Small intestine (tissue), 7 donors: Measurements from ENCODE around the gene RAMP3. TPM values are rescaled to one million over a fixed set of nuclear protein-coding genes. Genes with fewer than 3 reads are reported as not detected.

Source experiments
- DNase-seq, 2 donors: peaks; one replicate each; pipeline versions ENCODE4 v3.0.0 to v3.0.0-alpha.2; 2013
- FAIRE-seq: peaks from 2 replicates; lab custom pipeline; 2012; peaks lifted over from hg19 to GRCh38; lab: Jason Lieb, UNC
- H3K27ac ChIP-seq, 3 donors: one replicate each; pipeline ENCODE4 v1.5.1; 2013; ENCODE audit warnings: low read length in 2 of 3, mild to moderate bottlenecking in 2 of 3, control low read depth in 1 of 3, inconsistent platforms in 1 of 3, low read depth in 1 of 3, moderate library complexity in 1 of 3
- H3K27me3 ChIP-seq, 3 donors: one replicate each; pipeline ENCODE4 v1.6.1; 2013; ENCODE audit warnings: low read length in 3 of 3, inconsistent platforms in 1 of 3; ENCODE audit not compliant: control insufficient read depth in 3 of 3, insufficient read depth in 3 of 3
- H3K36me3 ChIP-seq, 3 donors: one replicate each; pipeline ENCODE4 v1.6.1; 2013; ENCODE audit warnings: low read length in 3 of 3, inconsistent platforms in 1 of 3, low read depth in 1 of 3, mild to moderate bottlenecking in 1 of 3, moderate library complexity in 1 of 3; ENCODE audit not compliant: control insufficient read depth in 3 of 3, insufficient read depth in 2 of 3
- H3K4me1 ChIP-seq, 3 donors: one replicate each; pipeline ENCODE4 v1.6.1; 2013; ENCODE audit warnings: low read length in 2 of 3, inconsistent platforms in 1 of 3, low read depth in 1 of 3, mild to moderate bottlenecking in 1 of 3, moderate library complexity in 1 of 3; ENCODE audit not compliant: control insufficient read depth in 3 of 3, insufficient read depth in 2 of 3
- H3K4me3 ChIP-seq, 3 donors: one replicate each; pipeline ENCODE4 v1.5.1; 2013; ENCODE audit warnings: low read length in 3 of 3, control low read depth in 1 of 3, inconsistent platforms in 1 of 3, low read depth in 1 of 3, mild to moderate bottlenecking in 1 of 3, moderate library complexity in 1 of 3
- H3K9me3 ChIP-seq, 2 donors: one replicate each; pipeline ENCODE4 v1.6.1; 2013; ENCODE audit warnings: low read depth in 1 of 2, low read length in 1 of 2; ENCODE audit not compliant: control insufficient read depth in 2 of 2, insufficient read depth in 1 of 2
- WGBS, 3 donors: extraction: QIAGEN DNeasy Blood & Tissue Kit; methylation state at CpG; one replicate each; pipeline ENCODE4 v1.1.7; 2013; 5-methylcytosine and 5-hydroxymethylcytosine counted together
- polyA plus RNA-seq, 4 donors: library from polyadenylated mRNA; stranded (reverse) in 3 of 4; unstranded in 1 of 4; fragments of 200-250 nt in 3 of 4; fragments of 120-200 nt in 1 of 4; gene quantifications; one replicate each; pipeline versions ENCODE4 v1.2.1 to v1.2.3, GENCODE V29; 2013
- donor health status: healthy with polysubstance abuse.
- donor health status: control.
- donor health status: control.
- donor health status: Bipolar disorder and iron deficiency.
- donor health status: healthy.

Gene RAMP3
- polyA plus RNA-seq, 4 donors = 0.67 to 48.6 (median 4.1) TPM

DNA sequence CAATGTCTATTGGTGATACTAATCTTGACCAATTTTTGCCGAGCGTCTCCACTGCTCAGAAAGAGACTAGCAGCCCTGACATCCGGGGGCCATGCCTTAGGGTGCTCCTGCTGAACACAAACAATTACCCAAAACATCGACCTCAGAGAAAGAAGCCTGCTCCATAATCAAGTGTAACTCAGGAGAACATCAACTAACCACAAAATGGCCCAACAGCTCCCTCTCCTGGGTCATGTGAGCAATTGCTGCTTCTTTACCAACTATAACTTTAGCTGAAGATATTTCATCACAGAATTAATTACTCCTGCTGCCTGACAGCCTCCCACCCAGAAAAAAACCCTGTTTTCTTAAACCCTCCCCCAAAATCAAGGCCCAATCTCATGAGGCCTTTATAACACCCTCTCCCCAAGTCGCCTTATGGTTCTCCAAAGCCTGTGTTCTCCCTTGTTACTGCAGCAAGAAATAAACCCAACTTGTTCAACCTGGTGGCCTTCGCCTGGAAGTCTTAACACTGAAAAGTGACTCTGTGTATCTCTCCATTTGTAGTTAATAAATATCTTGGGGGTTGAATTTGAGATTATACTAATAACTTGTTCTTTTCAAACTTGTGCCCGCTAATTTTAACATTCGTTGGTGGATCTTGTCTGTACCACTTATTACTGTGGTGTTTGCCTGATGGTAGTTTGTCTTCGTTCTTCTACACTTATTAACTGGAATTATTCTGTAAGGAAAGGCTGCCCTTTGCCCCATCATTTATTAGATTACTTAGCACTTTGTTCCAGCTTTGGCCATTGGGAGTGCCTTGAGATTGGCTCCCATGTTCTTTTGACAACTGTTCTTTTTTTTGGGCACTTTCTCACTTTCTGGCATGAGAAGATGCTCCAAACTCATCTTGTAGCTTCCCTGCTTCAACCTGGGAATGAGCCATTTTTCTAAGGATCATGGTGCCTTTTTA is 21.2 kb upstream of the RAMP3 start:
- Histone ChIP-seq H3K4me1 (peaks cover 0 to 24% (median 0%) of the 10 kb centered on the region in 3 donors), H3K27ac (peak overlapping the region; percentile 38 to 77 (median 69)), H3K36me3 (no peaks in the 10 kb centered on the region), H3K4me3 (no peak overlapping the region), H3K27me3 (no peaks in the 10 kb centered on the region), H3K9me3 (no peaks in the 10 kb centered on the region)
- FAIRE-seq (no peak), DNase-seq (peak; percentile 85 to 90)
- 9 to 32% (median 24%) methylated on average over 9 of the region's 9 CpGs for WGBS, 3 donors

GRCh38 chr7:45138433-45139267 is 18.9 kb upstream of the RAMP3 start:
- no peaks in the 10 kb centered on the region for H3K9me3 ChIP-seq
- no peaks in the 10 kb centered on the region for H3K36me3 ChIP-seq
- H3K4me3 ChIP-seq = no peak overlapping the region
- peak; percentile 48 to 59 for DNase-seq
- 64 to 70% (median 69%) methylated on average over 10 of the region's 10 CpGs for WGBS, 3 donors
- no peak for FAIRE-seq
- H3K27ac ChIP-seq = no peak overlapping the region
- peaks cover 0 to 24% (median 0%) of the 10 kb centered on the region in 3 donors for H3K4me1 ChIP-seq
- H3K27me3 ChIP-seq = no peaks in the 10 kb centered on the region

DNA sequence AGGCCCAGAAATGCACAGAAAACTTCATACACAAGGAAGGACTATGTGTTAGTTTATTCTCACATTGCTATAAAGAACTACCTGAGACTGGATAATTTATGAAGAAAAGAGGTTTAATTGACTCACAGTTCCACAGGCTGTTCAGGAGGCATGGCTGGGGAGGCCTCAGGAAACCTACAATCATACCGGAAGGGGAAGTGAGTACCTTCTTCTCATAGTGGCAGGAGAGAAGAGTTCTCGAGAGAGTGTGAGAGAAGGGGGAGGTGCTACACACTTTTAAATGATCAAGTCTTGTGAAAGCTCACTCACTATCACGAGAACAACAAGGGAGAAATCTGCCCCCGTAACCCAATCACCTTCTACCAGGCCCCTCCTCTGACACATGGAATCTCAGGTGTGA is 16.8 kb upstream of the RAMP3 start:
- Histone ChIP-seq H3K9me3 (no peaks in the 10 kb centered on the region), H3K4me3 (no peak overlapping the region), H3K4me1 (peaks cover 0 to 23% (median 0%) of the 10 kb centered on the region in 3 donors), H3K36me3 (no peaks in the 10 kb centered on the region), H3K27ac (no peak overlapping the region), H3K27me3 (peaks cover 0 to 3% (median 0%) of the 10 kb centered on the region in 3 donors)
- 74 to 86% (median 85%) methylated on average over 4 of the region's 4 CpGs for WGBS, 3 donors
- DNase-seq = no peak
- no peak for FAIRE-seq

DNA sequence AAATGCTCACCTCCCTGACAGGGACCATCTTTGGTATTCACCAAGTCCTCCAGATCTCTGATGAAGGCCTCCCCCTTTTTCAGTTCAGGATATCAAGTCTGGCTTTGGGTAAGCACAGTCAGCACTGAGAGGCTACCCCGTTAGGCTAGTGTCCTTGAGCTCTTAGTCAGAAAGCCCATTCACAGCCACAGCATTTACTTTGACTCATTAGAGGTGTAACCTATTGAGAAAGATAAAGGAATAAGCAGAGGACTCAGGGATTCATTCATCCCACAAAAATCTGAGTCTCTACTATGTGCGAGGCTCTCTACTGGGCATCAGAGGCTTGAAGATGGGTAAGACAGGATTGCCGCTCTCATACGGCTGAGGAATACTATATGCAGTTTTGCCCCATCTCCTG is 14.0 kb upstream of the RAMP3 start:
- 86 to 92% (median 87%) methylated on average over 4 of the region's 4 CpGs for WGBS, 3 donors
- H3K36me3 ChIP-seq = no peaks in the 10 kb centered on the region

GRCh38 chr7:45145881-45146280 is 11.7 kb upstream of the RAMP3 start:
- H3K27ac ChIP-seq = no peak overlapping the region
- 86% methylated on average over 7 of the region's 7 CpGs for WGBS, 3 donors

More for the DNA sequence above, 14.0 kb upstream of the RAMP3 start:
- Histone ChIP-seq H3K4me3 (no peak overlapping the region), H3K27ac (no peak overlapping the region), H3K4me1 (peaks cover 0 to 5% (median 0%) of the 10 kb centered on the region in 3 donors), H3K27me3 (peaks cover 0 to 11% (median 0%) of the 10 kb centered on the region in 3 donors), H3K9me3 (no peaks in the 10 kb centered on the region)
- FAIRE-seq (no peak), DNase-seq (no peak)

DNA sequence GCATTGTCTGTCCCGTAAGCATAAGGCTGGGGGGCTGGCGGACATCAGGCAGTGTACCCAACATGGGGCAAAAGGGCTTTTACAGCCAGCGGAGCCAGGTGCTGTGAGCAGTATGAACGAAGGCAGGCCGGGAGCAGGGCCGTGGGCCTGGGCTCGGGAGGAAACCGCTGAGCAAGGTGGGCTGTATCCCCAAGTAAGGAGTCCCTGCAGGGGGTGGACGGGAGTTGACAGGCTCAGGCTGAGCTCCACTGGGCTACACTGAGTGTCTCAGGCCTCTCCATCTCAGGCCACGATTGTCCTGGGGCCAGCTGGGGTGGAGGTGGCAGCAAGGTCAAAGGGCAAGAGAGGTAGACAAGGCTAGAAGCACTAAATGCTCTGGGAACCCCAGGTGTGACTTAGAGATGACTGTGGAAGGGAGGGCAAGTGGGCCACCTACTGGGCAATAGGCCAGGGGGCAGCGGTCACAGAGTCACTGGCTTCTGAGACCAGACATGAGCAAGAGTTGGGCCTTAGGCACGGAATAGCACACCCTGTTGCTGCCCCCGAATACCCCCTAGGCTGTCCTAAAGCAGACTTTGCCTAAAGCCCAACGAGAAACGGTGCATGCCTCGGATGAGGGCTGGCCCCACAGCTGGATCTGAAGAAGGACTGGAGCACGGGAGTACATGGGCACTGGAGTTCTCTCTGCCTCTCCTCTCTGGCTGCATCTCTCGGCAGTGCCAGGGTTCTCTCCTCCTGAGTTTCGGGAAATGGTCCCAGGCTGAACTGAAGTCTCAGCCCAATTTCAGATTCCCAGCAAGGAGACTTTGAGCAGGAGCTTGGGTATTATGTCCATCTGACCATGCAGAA is 10.8 kb upstream of the RAMP3 start:
- no peak for FAIRE-seq
- H3K4me3 ChIP-seq = no peak overlapping the region
- no peaks in the 10 kb centered on the region for H3K9me3 ChIP-seq
- H3K36me3 ChIP-seq = no peaks in the 10 kb centered on the region
- no peaks in the 10 kb centered on the region for H3K4me1 ChIP-seq
- H3K27me3 ChIP-seq = peaks cover 0 to 17% (median 0%) of the 10 kb centered on the region in 3 donors
- DNase-seq = peak in 1 of 2 donors; percentile 21
- H3K27ac ChIP-seq = no peak overlapping the region
- 65 to 77% (median 73%) methylated on average over 19 of the region's 19 CpGs for WGBS, 3 donors

More at GRCh38 chr7:45145881-45146280, 11.7 kb upstream of the RAMP3 start:
- H3K4me3 ChIP-seq = no peak overlapping the region
- no peaks in the 10 kb centered on the region for H3K4me1 ChIP-seq
- DNase-seq = no peak
- FAIRE-seq = no peak
- no peaks in the 10 kb centered on the region for H3K36me3 ChIP-seq
- peaks cover 0 to 17% (median 0%) of the 10 kb centered on the region in 3 donors for H3K27me3 ChIP-seq
- no peaks in the 10 kb centered on the region for H3K9me3 ChIP-seq

- Histone ChIP-seq H3K4me1 (peaks cover 0 to 4% (median 0%) of the 10 kb centered on the region in 3 donors), H3K36me3 (no peaks in the 10 kb centered on the region), H3K4me3 (no peak overlapping the region), H3K27me3 (peaks cover 0 to 17% (median 0%) of the 10 kb centered on the region in 3 donors), H3K27ac (no peak overlapping the region), H3K9me3 (no peaks in the 10 kb centered on the region)
- FAIRE-seq (no peak), DNase-seq (no peak)
- 63 to 67% (median 64%) methylated on average over 30 to 32 of the region's 32 CpGs for WGBS, 3 donors
Observed at GRCh38 chr7:45147858-45148652, 9.5 kb upstream of the RAMP3 start.
